Omental fat pad (tissue), 4 donors: ENCODE results near the gene UQCRC1. TPM values are rescaled to one million over a fixed set of nuclear protein-coding genes. Genes with fewer than 3 reads are reported as not detected.

ENCODE experiments used
- ATAC-seq: fragments of 150-250 bp; one replicate; pipeline ENCODE4 v1.9.1; 2016; ENCODE audit warnings: mild to moderate bottlenecking, moderate library complexity; ENCODE audit not compliant: low FRiP score
- DNase-seq: peaks from one replicate; pipeline ENCODE4 v3.0.0-alpha.2; 2019; ENCODE audit warnings: low spot score
- CTCF ChIP-seq, 3 donors: fragments of 450-650 bp; IDR thresholded peaks; one replicate each; pipeline ENCODE4 v1.5.1; 2016 to 2017; ENCODE audit warnings: antibody characterized with exemption in 3 of 3, mild to moderate bottlenecking in 3 of 3, moderate library complexity in 2 of 3
- total RNA-seq, 4 donors: library from RNA; depleted of rRNA; stranded (reverse); fragments of >200 nt; gene quantifications; one replicate each; pipeline ENCODE4 v1.1.0, GENCODE V29; 2016

The UQCRC1 gene
- total RNA-seq, 4 donors from 2014 or later, result 207 to 282 (median 254) TPM

GRCh38 chr3:48599509-48600285 lies 9.7 kb downstream of the UQCRC1 start:
- TF ChIP-seq CTCF (IDR thresholded peaks at IDR 0.05), result no peak
- DNase-seq (no peak), ATAC-seq (no peak)

DNA sequence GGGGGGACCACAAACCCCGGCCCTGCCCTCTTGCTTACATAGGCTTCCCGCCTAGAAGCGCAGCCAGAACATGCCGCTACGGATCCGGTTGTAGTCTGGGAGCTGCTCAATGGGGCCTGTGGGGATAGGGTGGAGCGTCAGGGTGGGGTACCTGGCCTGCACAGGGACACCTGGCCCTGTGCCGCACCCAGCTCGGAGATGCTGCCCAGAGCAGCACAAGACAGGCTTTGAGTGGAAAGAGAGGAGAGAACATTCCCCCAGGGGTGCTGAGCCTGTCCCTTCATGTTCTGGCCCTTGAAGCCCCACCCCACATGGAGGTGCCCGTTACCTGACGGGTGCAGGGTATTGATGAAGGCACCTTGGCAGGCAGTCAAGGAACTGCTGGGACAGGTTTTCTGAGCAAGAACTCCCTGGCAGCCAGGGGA lies 10.4 kb downstream of the UQCRC1 start:
- ATAC-seq (no peak), DNase-seq (no peak)
- TF ChIP-seq CTCF (IDR thresholded peaks at IDR 0.05), result no peak

DNA sequence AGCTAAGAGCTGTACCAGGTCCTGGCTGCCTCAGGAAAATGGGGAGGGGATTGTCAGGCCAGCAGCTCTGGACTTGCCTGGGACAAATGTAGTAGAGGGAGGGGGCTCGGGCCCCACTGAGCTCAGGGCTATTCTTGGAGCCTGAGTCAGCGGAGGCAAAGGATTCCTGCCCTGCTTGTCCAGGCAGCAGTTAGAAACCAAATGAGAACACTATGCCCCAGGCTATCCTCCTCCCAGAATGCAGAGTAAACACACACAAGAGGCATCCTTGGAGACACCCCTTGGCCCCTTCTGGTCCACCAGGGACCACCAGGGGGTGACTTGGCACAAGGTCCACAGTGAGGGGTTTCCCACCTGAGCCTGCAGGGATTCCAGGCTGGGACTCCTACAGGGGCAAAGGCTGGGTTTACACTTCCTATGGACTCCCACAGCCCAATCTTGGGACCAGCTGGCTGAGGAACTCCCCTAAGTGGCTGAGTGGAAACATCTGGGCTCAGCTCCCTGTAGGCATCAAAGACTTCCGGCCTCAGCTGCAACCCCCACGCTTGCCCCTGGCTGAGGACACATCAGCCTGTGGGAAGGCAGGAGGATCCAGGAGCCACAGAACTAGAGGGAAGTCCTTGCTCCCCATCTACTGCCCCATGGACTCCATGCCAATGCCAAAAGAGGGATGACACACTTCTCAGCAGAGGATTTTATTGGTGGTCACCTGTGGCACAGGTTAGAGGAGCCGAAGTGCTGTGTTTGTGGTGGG lies 10.9 kb downstream of the UQCRC1 start:
- no peak for TF ChIP-seq CTCF (IDR thresholded peaks at IDR 0.05)
- DNase-seq, result no peak
- ATAC-seq, result no peak

- no peak for DNase-seq
- no peak for TF ChIP-seq CTCF (IDR thresholded peaks at IDR 0.05)
- no peak for ATAC-seq
These were observed 12.0 kb downstream of the UQCRC1 start for GRCh38 chr3:48597408-48597800.

- TF ChIP-seq CTCF (IDR thresholded peaks at IDR 0.05), result no peak
- no peak for DNase-seq
- no peak for ATAC-seq
These were observed 12.6 kb downstream of the UQCRC1 start for GRCh38 chr3:48596676-48597407.

- ATAC-seq (no peak), DNase-seq (no peak)
- TF ChIP-seq CTCF (IDR thresholded peaks at IDR 0.05), result no peak
These were observed 13.3 kb downstream of the UQCRC1 start for GRCh38 chr3:48596157-48596556.
